ENCODE data around the gene OXNAD1. TPM values are rescaled to one million over a fixed set of nuclear protein-coding genes. Genes with fewer than 3 reads are reported as not detected.

OXNAD1 gene
- total RNA-seq, 1 experiment from 2014 or later, result 12.1 TPM

- intact Hi-C loops (cut with micrococcal nuclease), result no loop called here
- BruUV-seq (replicated peaks), result no TSS peak
- H3K4me2 ChIP-seq (ENCODE audit: low read length), result no peak overlapping the region
- no peaks in the 10 kb centered on the region for H3K9me3 ChIP-seq (ENCODE audit: control insufficient read depth in 1 of 2, insufficient read depth in 1 of 2, low read depth in 1 of 2, low read length in 2 of 2)
- H3K27me3 ChIP-seq (ENCODE audit: insufficient read depth, low read length), result no peaks in the 10 kb centered on the region
- H4K20me1 ChIP-seq (ENCODE audit: insufficient read depth), result no peaks in the 10 kb centered on the region
- RAD21 ChIA-PET (ENCODE audit: low non-redundant PET in 1 of 2, low total read pairs in 2 of 2, uncharacterized antibody in 2 of 2, unreplicated experiment in 2 of 2), result no interaction called here
- no peak overlapping the region for H3K27ac ChIP-seq (ENCODE audit: low read depth, low read length)
- POLR2A ChIA-PET, result no interaction called here
- H3K36me3 ChIP-seq (ENCODE audit: control insufficient read depth in 1 of 2, insufficient read depth in 2 of 2, low read length in 2 of 2), result peaks cover 4 to 10% of the 10 kb centered on the region in 2 experiments; a peak in 1 of 4 replicates
- no peak overlapping the region for H3K4me3 ChIP-seq (replicated peaks in 1 of 2; ENCODE audit: low read depth in 1 of 2, low read length in 2 of 2)
- no peak for DNase-seq (ENCODE audit: low read depth, low spot score)
- no peaks in the 10 kb centered on the region for H3K79me2 ChIP-seq (ENCODE audit: insufficient read depth, low read length)
- no peak overlapping the region for H3K9ac ChIP-seq (ENCODE audit: low read length)
- no peak for ATAC-seq
- H3K9me2 ChIP-seq (ENCODE audit: insufficient read depth), result no peaks in the 10 kb centered on the region
- no peak overlapping the region for H2AFZ ChIP-seq (ENCODE audit: low read depth, low read length, poor library complexity, severe bottlenecking)
- CTCF ChIA-PET, result interaction anchor here (1.5 kb wide), 1 partner anchor 10 kb away, joined by 7 read pairs; no protein-coding TSS in a partner anchor
- no peaks in the 10 kb centered on the region for H3K4me1 ChIP-seq (ENCODE audit: control insufficient read depth in 1 of 2, insufficient read depth in 2 of 2, low read length in 2 of 2)
- no peak for TF ChIP-seq EZH2 (IDR thresholded peaks at IDR 0.05)
- no peak for TF ChIP-seq ZNF274 (IDR thresholded peaks at IDR 0.05; ENCODE audit: low read depth, low read length)
- TF ChIP-seq EGR1 (IDR thresholded peaks at IDR 0.05; ENCODE audit: low read depth), result no peak
- no peak for TF ChIP-seq ELF1 (IDR thresholded peaks at IDR 0.05; ENCODE audit: borderline replicate concordance, low read depth)
Measured at GRCh38 chr3:16280671-16281070, 15.7 kb downstream of the OXNAD1 start.

GRCh38 chr3:16284633-16285032 lies 19.6 kb downstream of the OXNAD1 start:
- Histone ChIP-seq H3K27me3 (ENCODE audit: insufficient read depth, low read length) (no peaks in the 10 kb centered on the region), H3K9me3 (ENCODE audit: control insufficient read depth in 1 of 2, insufficient read depth in 1 of 2, low read depth in 1 of 2, low read length in 2 of 2) (no peaks in the 10 kb centered on the region), H3K9me2 (ENCODE audit: insufficient read depth) (no peaks in the 10 kb centered on the region), H4K20me1 (ENCODE audit: insufficient read depth) (no peaks in the 10 kb centered on the region), H3K4me2 (ENCODE audit: low read length) (no peak overlapping the region), H3K27ac (ENCODE audit: low read depth, low read length) (no peak overlapping the region), H3K36me3 (ENCODE audit: control insufficient read depth in 1 of 2, insufficient read depth in 2 of 2, low read length in 2 of 2) (peaks cover 4 to 10% of the 10 kb centered on the region in 2 experiments; a peak in 2 of 4 replicates), H2AFZ (ENCODE audit: low read depth, low read length, poor library complexity, severe bottlenecking) (no peak overlapping the region), H3K4me1 (ENCODE audit: control insufficient read depth in 1 of 2, insufficient read depth in 2 of 2, low read length in 2 of 2) (no peaks in the 10 kb centered on the region), H3K79me2 (ENCODE audit: insufficient read depth, low read length) (no peaks in the 10 kb centered on the region), H3K4me3 (replicated peaks in 1 of 2; ENCODE audit: low read depth in 1 of 2, low read length in 2 of 2) (no peak overlapping the region), H3K9ac (ENCODE audit: low read length) (no peak overlapping the region)
- intact Hi-C loops (cut with micrococcal nuclease), result no loop called here
- no peak for DNase-seq (ENCODE audit: low read depth, low spot score)
- CTCF ChIA-PET, result no interaction called here
- ATAC-seq, result no peak
- POLR2A ChIA-PET, result no interaction called here
- RAD21 ChIA-PET (ENCODE audit: low non-redundant PET in 1 of 2, low total read pairs in 2 of 2, uncharacterized antibody in 2 of 2, unreplicated experiment in 2 of 2), result no interaction called here
- no TSS peak for BruUV-seq (replicated peaks)
- TF ChIP-seq TCF7L2 (IDR thresholded peaks at IDR 0.05; ENCODE audit: borderline replicate concordance, extremely low read depth, insufficient read depth, insufficient read length) (no peak), SP1 (IDR thresholded peaks at IDR 0.05; ENCODE audit: low read depth) (no peak), EZH2phosphoT487 (IDR thresholded peaks at IDR 0.05; ENCODE audit: borderline replicate concordance) (no peak), ZBTB33 (IDR thresholded peaks at IDR 0.05; ENCODE audit: extremely low read depth, insufficient replicate concordance, low read length) (no peak), CTCF (IDR thresholded peaks at IDR 0.05 in 2 of 3, conservative IDR thresholded peaks at IDR 0.05 in 1 of 3; ENCODE audit: borderline replicate concordance in 1 of 3, insufficient read depth in 1 of 3, low read depth in 2 of 3, low read length in 2 of 3) (no peak), POLR2AphosphoS5 (IDR thresholded peaks at IDR 0.05; ENCODE audit: low read depth, low read length) (no peak), CEBPB (IDR thresholded peaks at IDR 0.05; ENCODE audit: low read depth) (no peak), ZFX (IDR thresholded peaks at IDR 0.05) (no peak), YY1 (IDR thresholded peaks at IDR 0.05; ENCODE audit: extremely low read depth, insufficient replicate concordance, low read depth, low read length) (no peak), JUND (IDR thresholded peaks at IDR 0.05) (no peak), SRF (IDR thresholded peaks at IDR 0.05; ENCODE audit: low read depth) (no peak), ZNF274 (IDR thresholded peaks at IDR 0.05; ENCODE audit: low read depth, low read length) (no peak), SIN3A (IDR thresholded peaks at IDR 0.05; ENCODE audit: low read depth) (no peak), EGR1 (IDR thresholded peaks at IDR 0.05; ENCODE audit: low read depth) (no peak), FOSL1 (IDR thresholded peaks at IDR 0.05; ENCODE audit: low read depth) (no peak)

All from HCT116 (cell line).